NCI-H2081 treated with DMSO at 0.1 percent for 48 hours (cell line): ENCODE data around the gene LPO.

Experiments used
- DNase-seq: peaks from one replicate; lab custom pipeline; 2025; lab: John Stamatoyannopoulos, UW

LPO gene

DNA sequence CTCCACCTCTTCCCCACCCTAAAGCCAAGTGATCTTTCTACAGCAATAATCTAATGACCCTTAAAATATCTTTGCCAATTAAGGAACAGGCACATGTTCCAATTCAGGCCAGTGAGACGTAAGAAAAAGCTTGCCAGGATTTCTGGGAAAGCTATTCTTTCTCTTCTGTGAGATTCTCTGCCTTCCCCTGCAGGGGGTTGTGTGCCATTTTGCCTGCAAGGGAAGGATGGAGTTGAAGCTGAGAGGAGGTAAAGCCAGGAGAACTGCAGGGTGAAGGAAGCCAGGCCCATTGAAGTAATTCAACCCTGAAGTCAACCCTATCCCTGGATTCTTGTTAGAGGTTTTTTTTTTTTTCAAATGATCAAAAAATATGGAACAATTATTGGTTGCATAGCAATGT, 9.0 kb upstream of the LPO start:
- no peak for DNase-seq

DNA sequence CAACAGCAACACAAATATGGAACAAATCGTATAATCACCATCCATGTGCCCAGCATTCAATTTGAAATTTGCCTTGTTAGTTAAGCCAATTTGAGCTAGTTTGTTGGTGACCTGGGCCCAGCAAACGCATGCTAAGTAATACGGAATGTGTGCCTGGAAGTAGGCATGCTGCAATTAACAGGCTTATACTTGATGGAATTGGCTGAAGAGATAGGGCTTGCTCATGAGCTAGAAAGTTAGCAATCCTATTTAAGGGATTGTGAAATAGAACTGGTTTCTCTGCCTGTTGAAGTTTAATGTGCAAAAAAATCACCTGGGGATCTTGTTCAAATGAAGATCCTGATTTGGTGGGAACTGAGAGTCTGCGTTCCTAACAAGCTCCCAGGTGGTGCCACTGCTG, 8.5 kb upstream of the LPO start:
- no peak for DNase-seq

GRCh38 chr17:58231641-58232040, 6.7 kb upstream of the LPO start:
- DNase-seq: no peak

GRCh38 chr17:58232707-58233156, 5.7 kb upstream of the LPO start:
- DNase-seq: no peak

DNA sequence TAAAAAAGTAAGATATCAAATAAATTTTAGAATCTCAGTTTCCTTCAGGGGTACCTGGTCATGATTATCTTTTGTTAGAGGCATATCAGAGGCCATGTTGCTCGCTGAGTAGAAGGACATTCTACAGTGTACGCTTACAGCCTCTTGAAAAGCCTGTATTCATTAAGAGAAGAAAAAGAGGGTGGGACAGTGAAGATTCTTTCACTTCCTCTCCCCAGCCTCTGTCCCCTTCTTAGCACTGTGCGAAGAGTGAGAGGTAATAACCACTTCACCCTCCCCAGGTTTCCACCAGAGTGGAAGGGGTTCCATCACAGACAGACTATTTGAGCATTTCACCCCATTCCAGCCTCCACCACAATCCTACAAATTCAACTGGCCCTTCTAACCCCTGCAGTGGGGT, 4.8 kb upstream of the LPO start:
- DNase-seq: no peak

DNA sequence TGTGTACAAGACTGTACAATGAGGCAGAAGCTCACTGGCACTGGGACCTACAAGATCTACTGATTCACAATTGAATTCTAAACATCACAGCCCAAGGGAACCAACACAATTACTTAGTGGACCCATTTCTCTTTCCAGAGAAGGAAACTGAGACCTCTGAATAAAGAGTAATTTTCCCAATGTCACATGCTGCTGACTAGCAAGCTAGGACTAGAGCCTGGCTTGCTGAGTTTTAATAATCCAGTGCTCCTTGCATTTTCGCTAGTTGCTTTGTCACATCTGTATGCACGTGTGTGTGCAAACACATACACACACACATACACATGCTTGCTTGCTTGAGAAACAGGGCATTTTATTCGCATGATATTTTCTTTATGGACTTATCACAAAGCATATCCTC, 3.9 kb upstream of the LPO start:
- no peak for DNase-seq

DNA sequence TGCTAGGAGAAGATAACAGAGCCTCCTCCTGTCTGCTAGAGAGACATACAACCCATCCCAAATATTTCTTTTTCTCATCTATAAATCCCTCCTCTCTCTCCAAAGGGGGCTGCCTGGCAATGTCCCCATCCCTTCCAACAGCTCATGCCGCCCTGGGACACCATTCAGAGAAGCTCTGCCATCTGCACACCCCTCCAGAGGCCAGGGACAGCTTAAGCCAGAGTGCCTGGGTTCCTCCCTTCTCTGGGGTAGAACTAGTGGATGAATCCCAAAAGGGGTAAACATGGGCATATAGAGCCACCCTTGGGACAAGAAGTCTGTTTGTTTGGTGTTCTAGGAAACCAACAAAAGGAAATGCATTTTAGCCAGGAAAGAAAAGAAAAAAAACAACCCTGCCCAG, 2.6 kb upstream of the LPO start:
- DNase-seq: no peak

DNA sequence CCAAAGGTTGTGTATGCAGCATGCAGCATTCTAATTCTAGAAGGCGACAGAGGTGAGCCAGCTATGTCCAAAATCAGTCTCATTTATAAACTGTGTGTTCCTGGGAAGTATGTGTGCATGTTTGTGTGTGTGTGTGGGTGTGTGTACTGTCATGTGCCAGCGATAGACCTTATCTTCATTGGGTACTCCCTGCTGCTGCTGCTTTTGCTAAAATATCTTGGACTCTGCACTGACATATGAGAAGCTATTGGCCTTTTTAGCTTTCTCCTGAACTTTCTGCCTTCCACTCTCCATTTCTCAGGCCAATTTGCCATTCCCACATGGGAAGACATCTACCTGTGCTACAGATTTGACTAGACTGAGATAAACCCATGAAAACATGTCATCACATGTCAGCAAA, 2.0 kb upstream of the LPO start:
- no peak for DNase-seq

DNA sequence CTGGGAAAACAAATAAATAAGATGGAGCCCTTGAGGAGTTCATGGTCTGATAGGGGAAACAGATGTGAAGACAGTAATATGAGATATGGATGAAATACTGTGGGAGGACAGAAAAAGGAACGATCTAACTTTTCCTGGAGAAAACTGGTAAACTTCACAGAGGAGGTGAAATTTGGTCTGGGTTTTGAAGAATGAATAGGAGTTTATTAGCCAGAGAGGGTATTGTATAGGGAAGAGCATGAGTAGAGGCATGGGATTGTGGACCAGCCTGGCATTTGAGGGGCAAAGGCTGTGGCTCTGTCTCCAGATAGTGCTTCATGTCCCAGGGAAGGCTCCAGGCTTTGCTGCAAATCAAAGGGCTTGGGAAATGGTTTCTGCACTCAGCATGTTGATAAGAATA, 1.6 kb downstream of the LPO start:
- no peak for DNase-seq

- DNase-seq: no peak
Observed at GRCh38 chr17:58242171-58242784, 3.9 kb downstream of the LPO start.

- no peak for DNase-seq
Observed at GRCh38 chr17:58244963-58245362, 6.6 kb downstream of the LPO start.

DNA sequence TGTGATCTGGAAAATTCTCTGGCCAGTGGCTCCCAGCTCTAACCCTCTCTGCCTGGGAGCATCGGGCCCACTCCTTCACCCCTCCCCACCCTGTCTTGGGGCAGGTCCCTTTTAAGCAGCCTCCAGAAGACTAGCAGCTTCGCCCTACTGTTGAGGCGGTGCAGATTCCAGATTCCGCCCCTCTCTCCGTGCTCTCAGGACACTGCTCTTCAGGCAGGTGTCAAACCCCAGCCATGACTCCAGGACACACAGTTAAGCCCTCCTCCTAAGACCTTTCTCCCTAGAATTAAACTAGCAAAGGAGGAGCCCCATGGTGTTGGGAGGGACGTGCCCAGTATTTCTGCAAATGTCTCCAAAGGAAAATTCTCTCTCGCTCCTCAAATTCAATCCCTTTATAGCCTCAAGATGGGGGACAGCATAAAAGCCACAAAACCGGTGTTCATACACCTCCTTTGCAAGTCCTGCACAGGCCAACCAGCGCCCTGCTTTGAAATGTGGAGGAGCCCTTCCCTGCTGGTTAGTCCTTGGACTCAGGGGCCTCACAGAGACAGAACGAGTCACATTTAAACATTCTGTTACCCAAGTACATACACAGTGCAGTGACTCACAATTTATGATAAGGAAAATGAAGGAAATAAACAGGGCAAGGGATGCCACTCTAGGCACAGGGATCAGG, 7.2 kb downstream of the LPO start:
- DNase-seq: no peak

DNA sequence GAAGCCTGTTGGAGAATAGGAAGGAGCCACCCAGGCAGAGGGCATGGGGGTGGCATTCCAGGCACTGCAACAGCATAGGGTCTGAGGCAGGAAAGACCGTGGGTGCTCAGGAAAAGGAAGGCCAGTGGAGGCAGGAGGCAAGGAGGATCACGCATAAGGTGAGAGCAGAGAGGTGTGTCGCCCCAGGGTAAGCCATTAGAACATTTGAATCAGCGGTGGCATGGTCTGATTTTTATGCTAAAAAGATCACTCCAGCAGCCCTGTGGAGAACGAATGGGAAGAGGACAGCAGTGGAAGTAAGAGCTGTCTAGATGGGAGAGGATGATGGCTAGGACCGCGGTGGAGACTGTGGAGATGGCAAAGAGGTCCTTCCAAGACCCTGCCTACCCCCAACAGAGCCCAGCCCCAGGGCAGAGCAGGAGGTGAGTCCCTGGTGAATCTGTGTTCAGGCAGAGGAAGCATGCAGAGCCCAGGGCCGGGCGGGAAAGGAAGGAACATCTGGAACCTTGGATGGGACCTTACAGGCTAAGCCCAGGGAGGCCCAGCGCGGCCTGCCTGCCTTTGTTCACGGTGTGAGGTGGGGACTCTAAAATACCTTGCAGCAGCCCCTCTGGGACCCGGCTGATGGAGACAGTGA, 7.8 kb downstream of the LPO start:
- DNase-seq: no peak

DNA sequence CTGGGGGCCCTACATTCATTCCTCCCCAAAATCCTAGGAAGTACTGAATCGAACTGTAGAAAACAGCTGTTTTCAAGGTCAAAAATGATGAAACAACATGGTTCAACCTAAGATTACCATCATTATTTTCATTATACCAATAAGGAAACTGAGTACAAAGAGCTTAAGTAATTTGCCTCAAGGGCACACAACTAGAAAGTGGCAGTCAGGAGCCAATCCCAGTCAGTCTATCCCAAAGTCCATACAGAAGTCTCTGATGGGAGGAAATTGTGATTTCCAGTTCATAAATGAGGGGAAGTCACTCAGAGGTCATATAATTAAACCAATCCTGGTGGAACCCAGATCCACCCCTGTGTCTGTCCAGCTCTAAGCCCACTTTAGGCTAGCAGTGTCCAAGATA, 8.4 kb downstream of the LPO start:
- no peak for DNase-seq

- no peak for DNase-seq
Observed at GRCh38 chr17:58247511-58248363, 9.4 kb downstream of the LPO start.

DNA sequence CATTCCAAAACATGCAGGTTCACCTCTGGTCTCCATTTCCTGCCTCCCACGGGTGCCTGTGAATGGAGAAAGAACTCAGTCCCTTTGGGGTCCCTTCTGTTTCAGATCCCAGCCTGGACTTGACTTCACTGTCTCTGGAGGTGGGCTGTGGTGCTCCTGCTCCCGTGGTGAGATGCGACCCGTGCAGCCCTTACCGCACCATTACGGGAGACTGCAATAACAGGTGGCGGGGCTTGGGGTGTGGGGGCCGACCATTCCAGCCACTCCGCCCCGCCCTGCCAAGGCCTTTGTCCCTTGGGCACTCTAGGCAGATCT, 10.5 kb downstream of the LPO start:
- no peak for DNase-seq

DNA sequence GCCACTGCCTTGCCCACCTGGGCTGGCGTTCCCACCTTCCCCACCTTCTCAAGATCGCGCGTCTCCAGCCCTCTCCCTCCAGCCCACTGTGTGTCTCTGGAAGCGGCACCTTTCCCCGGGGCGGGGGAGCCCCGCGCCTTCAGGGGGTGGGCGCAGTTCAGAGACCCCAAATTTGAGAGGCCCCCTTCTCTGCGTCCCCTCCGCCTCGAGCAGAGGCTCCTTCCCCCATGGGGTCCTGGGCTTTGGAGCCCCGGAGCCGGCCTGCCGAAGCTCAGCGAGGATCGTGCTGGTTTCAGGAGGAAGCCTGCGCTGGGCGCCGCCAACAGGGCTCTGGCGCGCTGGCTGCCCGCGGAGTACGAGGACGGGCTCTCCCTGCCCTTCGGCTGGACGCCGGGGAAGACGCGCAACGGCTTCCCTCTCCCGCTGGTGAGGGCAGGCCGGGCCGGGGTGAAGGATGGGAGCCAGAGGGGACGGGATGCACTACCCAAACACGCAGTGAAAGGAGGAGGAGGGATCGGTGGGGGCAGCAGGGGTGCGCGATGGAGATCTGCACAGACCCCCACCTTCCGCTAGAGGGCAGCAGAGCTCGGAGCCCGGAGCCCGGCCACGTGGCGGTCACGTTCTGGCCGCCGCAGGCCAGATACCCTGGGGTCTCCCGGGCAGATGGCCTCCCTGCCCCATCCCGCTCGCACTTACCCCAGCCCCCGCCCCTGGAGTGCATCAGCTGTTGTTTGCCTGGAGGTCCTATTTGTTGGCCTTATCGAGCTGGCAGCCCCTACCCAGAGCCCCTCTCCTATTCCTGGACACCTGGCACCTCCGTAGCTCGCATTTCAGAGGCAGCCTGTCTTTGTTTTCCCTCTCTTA, 11.1 kb downstream of the LPO start:
- DNase-seq: no peak

DNA sequence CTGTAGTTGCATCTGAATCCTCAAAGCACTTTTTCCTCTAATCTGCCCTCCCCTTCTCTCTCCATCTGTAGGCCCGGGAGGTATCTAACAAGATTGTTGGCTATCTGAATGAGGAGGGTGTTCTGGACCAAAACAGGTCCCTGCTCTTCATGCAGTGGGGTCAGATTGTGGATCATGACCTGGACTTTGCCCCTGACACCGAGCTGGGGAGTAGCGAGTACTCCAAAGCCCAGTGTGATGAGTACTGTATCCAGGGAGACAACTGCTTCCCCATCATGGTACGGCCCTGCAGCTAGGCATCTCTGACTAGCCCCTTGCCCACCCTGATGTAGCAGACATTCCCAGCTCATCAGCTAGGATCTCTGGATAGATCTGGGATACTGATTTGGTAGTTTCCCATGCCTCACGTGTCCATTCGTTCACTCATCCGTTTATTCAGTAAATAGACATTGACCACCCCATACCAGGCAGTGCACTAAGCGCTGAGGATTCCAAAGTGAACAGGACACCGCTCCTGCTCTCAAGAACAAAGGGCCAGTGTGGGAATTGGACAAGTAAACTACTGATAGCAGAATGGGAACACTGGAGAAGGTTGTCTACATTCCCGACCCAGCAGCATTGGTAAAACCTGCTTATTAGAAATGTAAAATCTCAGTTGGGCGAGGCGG, 12.1 kb downstream of the LPO start:
- DNase-seq: no peak

- DNase-seq: no peak
Observed at GRCh38 chr17:58252141-58252540, 13.8 kb downstream of the LPO start.

DNA sequence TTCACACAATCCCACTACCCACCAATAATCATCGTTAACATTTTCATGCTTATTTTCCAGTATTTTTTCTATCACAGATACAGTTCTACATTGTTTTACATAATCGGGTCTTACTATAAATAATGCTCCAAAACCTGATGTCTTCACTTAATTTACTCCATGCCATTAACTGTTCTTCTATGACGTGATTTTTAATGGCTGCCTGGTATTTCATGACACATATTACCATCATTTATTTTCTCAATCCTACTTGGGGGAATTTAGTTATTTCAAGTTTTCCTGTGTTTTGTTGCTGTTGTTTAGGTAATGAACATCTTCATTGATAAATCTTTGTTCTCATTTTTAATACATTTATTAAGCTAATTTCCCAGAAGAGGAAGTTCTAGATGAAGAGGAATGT, 14.7 kb downstream of the LPO start:
- DNase-seq: no peak

- DNase-seq: no peak
Observed at GRCh38 chr17:58254803-58255202, 16.4 kb downstream of the LPO start.
